Caki2 (cell line): ENCODE data around the gene RP9. TPM values are rescaled to one million over a fixed set of nuclear protein-coding genes. Genes with fewer than 3 reads are reported as not detected.
"Not testable (repeated sequence)": the region's sequence is repeated elsewhere in the genome, so short reads cannot be mapped to it uniquely, and the experiment has no call there.

Source experiments
- DNase-seq: peaks from one replicate; pipeline ENCODE4 v3.0.0-alpha.2; 2015; ENCODE audit warnings: low read depth
- in situ Hi-C: cut with HindIII; loops from 2 replicates; pipeline ENCODE4 v1.10.0; 2016; ENCODE audit warnings: low sequenced_read_pairs, low pct_unique_long_range_greater_than_20kb, mixed read lengths
- total RNA-seq: library from RNA; depleted of rRNA; stranded (reverse); fragments of >200 nt; shearing (Covaris generic); gene quantifications from 2 replicates; pipeline ENCODE4 v1.2.3, GENCODE V29; 2014; ENCODE audit warnings: low replicate concordance

The RP9 gene
- total RNA-seq, 1 experiment from 2014 or later: 11.0 TPM

DNA sequence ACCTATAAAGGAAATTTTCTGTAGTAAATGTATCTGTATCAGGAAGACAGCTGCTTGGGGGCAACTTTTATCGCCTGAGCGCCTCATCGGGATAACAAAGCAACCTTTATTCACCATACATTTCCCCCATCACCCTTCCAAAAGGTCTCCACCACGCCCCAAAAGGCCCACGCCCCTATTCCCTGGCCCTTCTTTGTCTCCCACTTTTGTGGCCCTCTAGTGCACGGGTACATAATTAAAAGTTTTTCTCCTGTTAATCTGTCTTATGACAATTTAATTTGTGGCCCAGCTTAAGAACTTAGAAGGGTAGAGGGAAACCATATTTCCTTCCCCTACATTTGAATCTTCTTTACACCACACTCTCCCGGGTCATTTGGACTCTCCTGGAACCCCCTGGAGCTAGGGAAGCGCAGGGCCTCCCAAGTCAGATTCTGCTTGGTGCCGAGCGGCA is 625 bp downstream of the RP9 start:
- DNase-seq: no peak
- in situ Hi-C loops: no loop called here

DNA sequence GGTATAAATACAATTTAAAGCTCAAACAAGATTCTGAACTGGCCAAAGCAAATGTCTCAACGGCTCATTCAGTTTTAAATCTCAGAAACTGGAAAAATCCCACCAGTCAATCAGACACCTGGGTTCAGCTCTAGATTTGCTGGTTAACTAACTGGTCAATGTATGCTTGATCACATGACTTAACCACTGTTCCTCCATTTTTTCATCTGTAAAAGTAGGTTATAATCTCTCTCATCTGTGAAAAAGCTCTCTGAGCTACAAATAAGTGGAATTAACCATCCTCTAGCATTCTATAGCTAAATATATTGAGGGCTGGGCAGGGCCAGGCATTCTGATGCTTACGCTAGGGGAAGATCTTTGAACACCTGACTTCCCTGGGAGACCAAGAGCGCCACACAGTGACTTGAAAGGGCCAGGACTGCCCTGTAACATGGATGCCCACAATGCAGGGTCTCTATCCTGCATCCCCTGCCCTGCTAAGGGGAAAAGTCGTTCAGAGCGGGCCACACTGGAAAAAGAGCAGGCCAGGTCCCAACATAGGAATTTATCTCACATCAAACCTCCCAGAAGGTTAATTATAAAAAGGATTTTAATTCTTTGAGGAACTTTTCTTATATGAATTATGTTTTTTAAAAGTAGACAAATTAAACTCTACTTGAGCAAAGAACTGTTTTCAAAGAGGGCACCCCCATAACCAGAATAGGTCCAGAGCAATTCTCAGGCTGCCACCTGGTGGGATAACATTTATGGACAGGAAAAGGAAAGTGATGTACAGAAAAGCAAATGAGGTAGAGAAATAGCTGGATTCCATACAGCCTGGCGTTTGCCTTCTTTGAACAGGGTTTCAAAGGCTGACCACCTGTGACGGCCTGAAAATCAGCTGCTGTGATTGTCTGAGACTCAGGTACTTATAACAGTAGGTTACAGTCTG is 1.8 kb downstream of the RP9 start:
- in situ Hi-C loops: no loop called here
- DNase-seq: peak; percentile 53

DNA sequence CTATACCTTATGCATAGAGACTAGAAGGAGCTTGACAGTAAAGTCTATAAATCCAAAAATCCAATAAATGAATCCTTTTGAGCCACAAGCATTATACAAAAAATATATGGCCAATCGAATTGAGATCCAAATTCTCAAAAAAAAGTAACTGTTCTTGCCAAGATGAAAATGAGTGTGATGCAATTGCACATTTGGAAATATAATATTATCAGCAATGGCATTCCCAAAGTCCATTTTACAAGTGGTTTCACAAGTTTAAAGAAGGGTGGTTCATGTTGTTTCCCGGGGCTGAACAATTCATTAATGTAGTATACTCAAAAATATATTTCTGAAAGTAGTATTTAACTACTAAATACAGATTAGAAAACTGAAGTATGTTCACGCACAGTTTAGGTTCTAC is 7.3 kb downstream of the RP9 start:
- no peak for DNase-seq
- in situ Hi-C loops: no loop called here

- no peak for DNase-seq
- in situ Hi-C loops: no loop called here
Measured at GRCh38 chr7:33100770-33101169, 8.4 kb downstream of the RP9 start.

DNA sequence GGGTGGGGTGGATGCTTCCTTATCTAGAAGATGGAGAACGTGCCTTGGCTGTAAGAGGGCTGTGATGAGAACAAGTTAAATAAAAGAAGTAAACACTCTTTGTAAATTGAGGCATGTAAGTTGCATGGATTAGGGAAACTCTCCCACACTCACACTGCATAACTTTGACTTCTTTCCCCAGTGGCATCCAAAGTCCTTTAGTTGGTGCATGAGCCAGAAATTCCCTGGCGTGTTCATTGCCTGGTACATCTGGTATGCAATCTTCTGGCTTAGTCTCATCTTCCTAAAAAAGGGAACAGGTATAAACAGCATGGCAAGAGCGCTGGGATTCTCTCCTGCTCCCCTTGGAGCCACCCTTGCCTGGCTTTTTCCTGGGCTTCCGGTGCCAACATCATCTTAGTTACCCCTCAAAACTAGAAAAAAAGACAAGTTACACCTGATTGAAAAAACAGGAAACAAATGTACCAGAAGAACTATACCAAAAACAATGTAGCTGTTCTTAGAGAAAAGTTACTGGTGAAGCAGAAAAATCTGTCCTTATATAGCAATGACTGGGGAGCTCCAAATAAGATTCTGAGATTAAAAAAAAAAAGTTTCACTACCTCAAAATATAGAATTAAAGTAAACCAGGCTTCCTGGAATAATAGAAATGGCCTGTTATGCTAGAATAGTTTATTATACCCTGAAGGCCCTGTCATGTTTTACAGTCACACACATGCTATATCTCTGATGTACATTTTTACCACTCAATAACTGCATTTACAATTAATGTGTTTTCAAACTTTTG is 9.9 kb downstream of the RP9 start:
- in situ Hi-C loops: no loop called here
- DNase-seq: no peak

DNA sequence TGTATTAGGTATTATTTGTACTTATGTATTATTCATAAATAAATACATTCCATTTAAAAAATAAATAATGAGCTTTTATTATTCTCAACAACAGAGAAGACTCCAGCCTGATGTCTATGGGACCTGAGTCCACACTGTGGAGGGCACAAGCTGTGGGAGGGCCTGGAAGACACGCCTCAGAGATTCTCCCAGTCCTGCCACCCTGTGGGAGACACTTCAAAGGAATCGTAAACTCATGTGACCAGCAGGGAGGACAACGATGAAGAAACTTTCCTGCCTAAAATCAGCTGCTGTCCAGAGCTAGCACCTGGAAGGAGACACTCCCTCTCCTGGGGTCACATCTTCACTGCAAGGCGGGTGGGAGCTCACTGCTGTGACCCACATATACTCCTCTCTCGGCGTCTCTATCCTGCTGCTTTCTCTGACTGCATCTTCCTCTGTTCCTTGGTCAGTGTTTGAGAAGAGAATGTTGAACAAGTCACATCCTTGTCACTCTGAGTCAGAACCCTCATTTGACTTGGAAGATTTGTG is 14.4 kb downstream of the RP9 start:
- DNase-seq, in situ Hi-C loops: not testable (repeated sequence)

GRCh38 chr7:33093266-33093665 is 15.9 kb downstream of the RP9 start:
- in situ Hi-C loops: no loop called here

GRCh38 chr7:33091641-33092191 is 17.5 kb downstream of the RP9 start:
- no peak for DNase-seq
- in situ Hi-C loops: no loop called here

More at GRCh38 chr7:33093266-33093665, 15.9 kb downstream of the RP9 start:
- DNase-seq: no peak

- DNase-seq: no peak
- in situ Hi-C loops: no loop called here
Measured at GRCh38 chr7:33091111-33091531, 18.1 kb downstream of the RP9 start.

GRCh38 chr7:33089142-33089541 is 20.1 kb downstream of the RP9 start:
- no peak for DNase-seq
- in situ Hi-C loops: no loop called here

GRCh38 chr7:33087858-33088257 is 21.3 kb downstream of the RP9 start:
- in situ Hi-C loops: no loop called here
- no peak for DNase-seq

GRCh38 chr7:33087356-33087755 is 21.8 kb downstream of the RP9 start:
- in situ Hi-C loops: no loop called here
- DNase-seq: no peak

- no peak for DNase-seq
- in situ Hi-C loops: no loop called here
Measured at GRCh38 chr7:33079763-33080690, 29.2 kb downstream of the RP9 start.

- no peak for DNase-seq
- in situ Hi-C loops: no loop called here
Measured at GRCh38 chr7:33079096-33079495, 30.1 kb downstream of the RP9 start.

DNA sequence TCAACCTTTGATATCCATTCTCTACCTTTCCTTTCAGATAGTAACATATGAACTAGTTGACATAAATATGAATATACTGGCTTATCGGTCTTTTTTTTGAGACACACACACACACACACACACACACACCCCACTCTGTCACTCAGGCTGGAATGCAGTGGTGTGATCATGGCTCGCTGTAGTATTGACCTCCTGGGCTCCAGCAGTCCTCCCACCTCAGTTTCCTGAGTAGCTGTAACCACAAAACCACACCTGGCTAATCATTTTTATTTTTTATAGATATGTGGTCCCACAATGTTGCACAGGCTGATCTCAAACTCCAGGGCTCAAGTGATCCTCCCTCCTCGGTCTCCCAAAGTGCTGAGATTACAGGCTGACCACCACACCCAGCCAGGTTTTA is 32.5 kb downstream of the RP9 start:
- in situ Hi-C loops: no loop called here
- DNase-seq: no peak

DNA sequence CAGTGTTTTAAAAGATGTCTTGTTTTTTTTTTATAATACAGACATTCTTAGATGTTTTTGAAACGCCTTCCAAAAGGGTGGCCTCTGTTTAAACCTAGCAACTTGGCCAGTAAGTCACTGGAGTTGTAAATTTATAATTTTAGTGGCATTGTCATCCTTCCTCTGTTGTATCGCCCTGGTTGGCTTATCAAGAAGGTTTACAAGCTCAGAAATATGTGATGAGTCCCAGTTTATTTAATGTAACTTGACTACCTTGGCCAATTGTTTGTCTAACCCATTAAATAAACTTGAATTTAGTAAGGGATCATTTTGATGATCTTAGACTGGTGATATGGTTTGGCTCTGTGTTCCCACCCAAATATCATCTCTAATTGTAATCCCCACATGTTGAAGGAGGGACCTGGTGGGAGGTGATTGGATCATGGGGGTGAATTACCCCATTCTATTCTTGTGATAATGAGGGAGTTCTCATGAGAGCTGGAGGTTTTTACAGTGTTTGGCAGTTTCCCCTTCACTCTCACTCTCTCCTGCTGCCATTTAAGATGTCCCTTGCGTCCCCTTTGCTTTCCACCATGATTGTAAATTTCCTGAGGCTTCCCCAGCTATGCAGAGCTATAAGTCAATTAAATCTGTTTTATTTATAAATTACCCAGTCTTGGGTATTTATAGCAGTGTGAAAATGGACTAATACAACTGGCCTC is 33.2 kb downstream of the RP9 start:
- DNase-seq: no peak
- in situ Hi-C loops: no loop called here

GRCh38 chr7:33073243-33073642 is 36.0 kb downstream of the RP9 start:
- in situ Hi-C loops: no loop called here
- no peak for DNase-seq
